OCI-LY7 (cell line): ENCODE data around the gene BMP8A. TPM values are rescaled to one million over a fixed set of nuclear protein-coding genes. Genes with fewer than 3 reads are reported as not detected.
"Not testable (repeated sequence)": the region's sequence is repeated elsewhere in the genome, so short reads cannot be mapped to it uniquely, and the experiment has no call there.

Experiments used
- BruUV-seq: library from RNA; stranded (reverse); fragments of 400-500 nt; replicated peaks from 2 replicates; lab custom pipeline; 2021; lab: Mats Ljungman, UMichigan
- CTCF ChIA-PET: fragments of 300-600 bp; sonication (Branson Sonifier 250); formaldehyde crosslinking; loops from one replicate; lab custom pipeline; 2022; ENCODE audit warnings: antibody characterized with exemption; ENCODE audit not compliant: unreplicated experiment; lab: Charles Lee
- POLR2A ChIA-PET: fragments of 300-600 bp; sonication (Branson Sonifier 250); formaldehyde crosslinking; loops from one replicate; lab custom pipeline; 2022; ENCODE audit warnings: antibody characterized with exemption; lab: Charles Lee
- DNase-seq: peaks from one replicate; pipeline ENCODE4 v3.0.0-alpha.2; 2015; ENCODE audit warnings: low spot score
- H2AFZ ChIP-seq: fragments of 200-600 bp; sonication (generic), shearing (Covaris generic); 2 replicates; pipeline ENCODE4 v1.6.1; 2014; ENCODE audit warnings: mild to moderate bottlenecking, antibody characterized with exemption, low read length, moderate library complexity
- H3K27ac ChIP-seq: fragments of 200-600 bp; sonication (generic); 2 replicates; pipeline ENCODE4 v1.5.1; 2014; ENCODE audit warnings: mixed run types, low read depth, mild to moderate bottlenecking, moderate library complexity, low read length, inconsistent platforms; ENCODE audit not compliant: poor library complexity, severe bottlenecking
- H3K36me3 ChIP-seq: fragments of 200-600 bp; sonication (generic); 2 replicates; pipeline ENCODE4 v1.6.1; 2014; ENCODE audit warnings: mild to moderate bottlenecking, antibody characterized with exemption, low read length, moderate library complexity, mixed read lengths; ENCODE audit not compliant: insufficient read depth
- H3K4me1 ChIP-seq: fragments of 200-600 bp; sonication (generic); 2 replicates; pipeline ENCODE4 v1.5.1; 2014; ENCODE audit warnings: mild to moderate bottlenecking, low read length; ENCODE audit not compliant: insufficient read depth, poor library complexity, severe bottlenecking
- H3K4me2 ChIP-seq: fragments of 200-600 bp; sonication (generic); 2 replicates; pipeline ENCODE4 v1.6.1; 2014; ENCODE audit warnings: mild to moderate bottlenecking, low read length
- H3K4me3 ChIP-seq: fragments of 200-600 bp; sonication (generic); 2 replicates; pipeline ENCODE4 v1.5.1; 2014; ENCODE audit warnings: mild to moderate bottlenecking, low read depth, low read length; ENCODE audit not compliant: poor library complexity, severe bottlenecking
- H3K79me2 ChIP-seq: fragments of 200-600 bp; sonication (generic); 2 replicates; pipeline ENCODE4 v1.6.1; 2016; ENCODE audit warnings: low read depth, mild to moderate bottlenecking, low read length, moderate library complexity, mixed read lengths; ENCODE audit not compliant: insufficient read depth
- H3K9me2 ChIP-seq: fragments of 200-600 bp; sonication (generic); 2 replicates; pipeline ENCODE4 v1.6.1; 2016; ENCODE audit warnings: mild to moderate bottlenecking, low read length, mixed read lengths; ENCODE audit not compliant: insufficient read depth
- H3K9me3 ChIP-seq: fragments of 200-600 bp; sonication (generic); 2 replicates; pipeline ENCODE4 v1.6.1; 2014; ENCODE audit warnings: mild to moderate bottlenecking, mixed run types, low read length, mixed read lengths
- H4K20me1 ChIP-seq: fragments of 200-600 bp; sonication (generic); 2 replicates; pipeline ENCODE4 v1.6.1; 2014; ENCODE audit warnings: mild to moderate bottlenecking, antibody characterized with exemption, low read length, moderate library complexity, mixed read lengths; ENCODE audit not compliant: insufficient read depth
- EZH2phosphoT487 ChIP-seq: fragments of 200-600 bp; sonication (generic); IDR thresholded peaks from 2 replicates; pipeline ENCODE4 v1.6.1; 2018; ENCODE audit warnings: low read depth, borderline replicate concordance, mild to moderate bottlenecking, mixed run types, antibody characterized with exemption, low read length, moderate library complexity, mixed read lengths
- intact Hi-C: fragments of 100-400 bp; cut with micrococcal nuclease; formaldehyde crosslinking; loops from one replicate; pipeline ENCODE4 v1.10.0; 2022; ENCODE audit not compliant: unreplicated experiment
- total RNA-seq, 2 experiments: library from RNA; depleted of rRNA in 1 of 2; stranded (reverse); fragments of >200 nt in 1 of 2; shearing (Covaris generic) in 1 of 2; gene quantifications; 2 replicates each; pipeline ENCODE4 v1.2.3, GENCODE V29; 2014 to 2022
- TF ChIP-seq, protein P1 (sequence below): fragments of 200-600 bp; sonication (generic); conservative IDR thresholded peaks from 2 replicates; pipeline ENCODE4 v1.5.1; 2014; ENCODE audit warnings: mild to moderate bottlenecking, antibody characterized with exemption, low read length, moderate library complexity, mixed read lengths

Gene BMP8A
- total RNA-seq, 2 experiments from 2014 or later, result 0.32 to 0.44 TPM

DNA sequence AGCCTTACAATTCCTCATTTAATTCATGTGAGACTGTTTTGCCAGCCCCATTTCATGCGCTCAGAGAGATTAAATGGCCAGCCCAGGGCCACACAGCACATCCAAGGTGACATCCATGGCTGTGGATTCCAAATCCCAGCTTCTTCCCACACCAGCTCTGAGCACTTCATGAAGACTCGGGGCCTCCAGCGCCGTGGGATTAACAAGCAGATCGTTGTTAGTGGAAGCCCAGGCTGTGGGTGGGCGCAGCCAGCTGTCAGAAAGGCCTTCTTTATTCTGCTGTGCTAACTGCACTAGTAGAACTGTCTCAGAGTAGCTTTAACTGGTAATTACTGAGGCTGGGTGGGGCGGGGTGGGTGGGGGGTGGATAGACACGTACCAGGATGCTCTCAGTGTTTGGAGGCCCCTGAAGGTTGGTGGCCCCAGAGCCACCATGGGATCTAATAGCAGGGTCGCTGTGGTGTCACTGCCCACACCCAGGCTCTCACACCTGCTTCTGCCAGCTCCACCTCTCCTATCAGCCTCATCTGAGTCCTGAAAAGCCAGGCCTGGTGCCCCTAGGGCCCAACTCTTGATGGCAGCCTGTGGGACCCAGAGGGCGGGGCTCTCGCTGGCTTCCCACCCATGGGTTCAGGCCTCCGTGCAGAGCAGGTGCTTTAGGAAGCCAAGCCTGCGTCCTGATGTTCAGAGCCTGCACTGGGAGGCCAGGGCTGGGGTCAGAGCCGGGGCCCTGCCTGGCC lies 3.4 kb downstream of the BMP8A start:
- no peaks in the 10 kb centered on the region for H3K9me2 ChIP-seq
- no peaks in the 10 kb centered on the region for H4K20me1 ChIP-seq
- H3K9me3 ChIP-seq, result no peaks in the 10 kb centered on the region
- no peak for DNase-seq
- ChIA-PET CTCF (no interaction called here), POLR2A (no interaction called here)
- H3K79me2 ChIP-seq, result no peaks in the 10 kb centered on the region
- BruUV-seq, result no TSS peak
- peaks cover 7% of the 10 kb centered on the region for H3K4me1 ChIP-seq
- no peak overlapping the region for H3K4me3 ChIP-seq
- H2AFZ ChIP-seq, result no peak overlapping the region
- no peak overlapping the region for H3K4me2 ChIP-seq
- H3K27ac ChIP-seq, result no peak overlapping the region
- intact Hi-C loops, result no loop called here
- no peaks in the 10 kb centered on the region for H3K36me3 ChIP-seq
- TF ChIP-seq EZH2phosphoT487, result no peak
- TF ChIP-seq, protein P1, sequence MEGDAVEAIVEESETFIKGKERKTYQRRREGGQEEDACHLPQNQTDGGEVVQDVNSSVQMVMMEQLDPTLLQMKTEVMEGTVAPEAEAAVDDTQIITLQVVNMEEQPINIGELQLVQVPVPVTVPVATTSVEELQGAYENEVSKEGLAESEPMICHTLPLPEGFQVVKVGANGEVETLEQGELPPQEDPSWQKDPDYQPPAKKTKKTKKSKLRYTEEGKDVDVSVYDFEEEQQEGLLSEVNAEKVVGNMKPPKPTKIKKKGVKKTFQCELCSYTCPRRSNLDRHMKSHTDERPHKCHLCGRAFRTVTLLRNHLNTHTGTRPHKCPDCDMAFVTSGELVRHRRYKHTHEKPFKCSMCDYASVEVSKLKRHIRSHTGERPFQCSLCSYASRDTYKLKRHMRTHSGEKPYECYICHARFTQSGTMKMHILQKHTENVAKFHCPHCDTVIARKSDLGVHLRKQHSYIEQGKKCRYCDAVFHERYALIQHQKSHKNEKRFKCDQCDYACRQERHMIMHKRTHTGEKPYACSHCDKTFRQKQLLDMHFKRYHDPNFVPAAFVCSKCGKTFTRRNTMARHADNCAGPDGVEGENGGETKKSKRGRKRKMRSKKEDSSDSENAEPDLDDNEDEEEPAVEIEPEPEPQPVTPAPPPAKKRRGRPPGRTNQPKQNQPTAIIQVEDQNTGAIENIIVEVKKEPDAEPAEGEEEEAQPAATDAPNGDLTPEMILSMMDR, result no peak

DNA sequence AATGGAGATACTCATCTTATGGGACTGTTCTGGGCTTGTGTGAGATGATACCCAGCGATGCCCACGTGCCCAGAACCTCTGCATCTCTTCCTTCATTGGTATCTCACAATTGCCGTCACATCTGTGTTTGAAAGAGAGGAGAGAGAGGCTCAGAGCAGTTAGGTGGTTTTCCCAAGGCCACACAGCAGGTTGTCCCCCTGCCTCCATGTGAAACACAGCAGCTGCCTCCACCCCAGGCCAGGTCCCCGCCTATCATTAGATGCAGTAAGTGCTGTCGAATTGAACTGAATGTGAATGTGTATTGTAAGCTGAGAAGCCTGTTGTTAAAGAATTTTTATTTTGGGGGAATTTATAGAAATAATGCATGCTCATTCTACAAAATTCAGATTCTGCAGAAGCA lies 5.1 kb downstream of the BMP8A start:
- H3K4me3 ChIP-seq, DNase-seq, H3K4me2 ChIP-seq, H2AFZ ChIP-seq, H3K9me3 ChIP-seq, intact Hi-C loops, H3K9me2 ChIP-seq, POLR2A ChIA-PET, CTCF ChIA-PET, H3K79me2 ChIP-seq, H3K27ac ChIP-seq, H4K20me1 ChIP-seq, H3K4me1 ChIP-seq, H3K36me3 ChIP-seq, BruUV-seq: not testable (repeated sequence)

DNA sequence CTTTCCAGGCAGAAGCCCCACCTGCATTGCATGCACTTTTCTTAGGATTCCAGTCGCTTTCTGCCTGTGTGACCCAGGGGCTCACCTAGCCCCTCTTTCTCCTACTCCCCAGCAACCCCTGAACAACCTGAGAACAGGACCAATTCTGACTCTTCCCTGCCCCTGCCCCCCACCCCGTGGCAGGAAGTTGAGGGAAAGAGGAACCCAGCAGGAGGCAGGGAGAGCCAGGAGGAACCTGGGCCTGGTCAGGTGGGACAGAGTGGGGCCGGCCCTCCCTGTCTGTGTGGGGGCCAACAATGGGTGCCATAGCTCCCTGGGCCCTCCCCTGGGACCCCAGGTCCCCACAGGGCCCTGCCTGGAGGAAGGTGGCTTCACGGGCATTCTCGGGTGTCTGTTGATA lies 6.1 kb downstream of the BMP8A start:
- no peaks in the 10 kb centered on the region for H3K79me2 ChIP-seq
- intact Hi-C loops, result no loop called here
- no TSS peak for BruUV-seq

DNA sequence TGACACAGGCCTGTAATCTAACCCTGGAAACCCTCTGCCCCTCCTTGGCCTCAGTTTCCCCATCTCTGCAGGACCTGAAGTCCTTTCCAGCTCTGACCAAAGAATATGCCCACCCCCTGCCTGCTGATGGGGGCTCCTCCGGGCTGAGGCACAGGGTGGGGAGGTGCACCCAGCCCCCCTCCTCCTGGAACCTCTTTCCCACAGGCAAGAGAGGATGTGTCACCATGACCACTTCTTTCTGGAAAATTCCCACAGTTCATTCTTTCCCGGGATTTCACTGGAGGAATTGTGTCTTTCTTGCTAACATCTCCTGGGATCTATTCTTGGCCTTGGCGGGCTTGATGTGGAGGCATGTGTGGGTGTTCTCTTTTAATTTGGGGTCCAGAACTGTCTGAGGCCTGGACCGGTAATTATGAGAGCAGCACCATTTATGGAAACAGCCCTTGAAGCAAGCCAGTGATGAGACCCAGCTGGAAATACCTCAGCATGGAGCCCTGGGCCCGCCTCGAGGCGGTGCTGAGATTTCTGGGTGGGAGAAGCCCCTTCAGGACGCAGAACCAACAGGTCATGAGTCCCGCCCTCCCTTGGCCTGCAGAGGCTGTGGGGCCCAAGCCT lies 6.8 kb downstream of the BMP8A start:
- H3K9me3 ChIP-seq, H3K4me2 ChIP-seq, H4K20me1 ChIP-seq, DNase-seq, H3K79me2 ChIP-seq, H2AFZ ChIP-seq, H3K27ac ChIP-seq, H3K9me2 ChIP-seq, H3K4me1 ChIP-seq, POLR2A ChIA-PET, intact Hi-C loops, H3K4me3 ChIP-seq, BruUV-seq, CTCF ChIA-PET, H3K36me3 ChIP-seq: not testable (repeated sequence)

More for the DNA sequence above, 6.1 kb downstream of the BMP8A start:
- Histone ChIP-seq H3K36me3 (no peaks in the 10 kb centered on the region), H2AFZ (no peak overlapping the region), H4K20me1 (no peaks in the 10 kb centered on the region), H3K4me1 (no peaks in the 10 kb centered on the region), H3K9me2 (no peaks in the 10 kb centered on the region), H3K27ac (no peak overlapping the region), H3K4me3 (no peak overlapping the region), H3K9me3 (no peaks in the 10 kb centered on the region), H3K4me2 (no peak overlapping the region)
- ChIA-PET POLR2A (no interaction called here), CTCF (interaction anchor here (0.5 kb wide), 1 partner anchor 100 kb away, joined by 3 read pairs; no protein-coding TSS in a partner anchor)
- DNase-seq, result no peak
- TF ChIP-seq, protein P1, result no peak
- no peak for TF ChIP-seq EZH2phosphoT487

DNA sequence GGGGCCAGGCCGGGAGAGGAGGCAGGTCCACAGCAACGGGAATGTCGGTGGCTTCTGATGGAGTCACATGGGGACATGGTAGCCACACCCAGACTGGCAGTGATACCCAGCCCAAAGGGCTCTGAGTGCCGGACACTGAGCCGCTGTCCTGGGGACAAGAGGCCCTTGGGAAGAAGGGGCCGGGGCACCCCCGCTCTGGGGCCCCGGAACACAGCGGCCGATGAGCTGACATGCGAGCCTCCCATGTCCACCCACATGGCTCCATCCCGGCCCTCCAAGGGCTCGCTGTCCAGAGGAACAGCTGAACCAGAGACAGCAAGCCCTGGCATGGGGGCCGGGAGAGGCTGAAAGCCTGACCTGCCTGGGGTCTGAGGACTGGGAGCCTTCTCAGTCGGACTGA lies 7.4 kb downstream of the BMP8A start:
- H2AFZ ChIP-seq, H3K4me1 ChIP-seq, CTCF ChIA-PET, BruUV-seq, H3K4me2 ChIP-seq, H3K9me3 ChIP-seq, H3K27ac ChIP-seq, H3K9me2 ChIP-seq, H3K4me3 ChIP-seq, H3K36me3 ChIP-seq, H3K79me2 ChIP-seq, intact Hi-C loops, POLR2A ChIA-PET, H4K20me1 ChIP-seq, DNase-seq: not testable (repeated sequence)
